Upper lobe of left lung (tissue), 6 donors: ENCODE measurements around the gene DENND2D. TPM values are rescaled to one million over a fixed set of nuclear protein-coding genes. Genes with fewer than 3 reads are reported as not detected.
A peak's percentile ranks its signal among the peaks of the same experiment; 100 is the strongest.

Experiments used
- ATAC-seq, 2 donors: fragments of 200-7000 bp; cut with Tn5 transposase; one replicate each; pipeline ENCODE4 v1.9.1; 2022; ENCODE audit warnings: mild to moderate bottlenecking in 2 of 2, moderate library complexity in 2 of 2; ENCODE audit not compliant: low FRiP score in 2 of 2
- DNase-seq, 2 donors: peaks; one replicate each; pipeline ENCODE4 v3.0.0-alpha.2; 2019 to 2020
- H3K27ac ChIP-seq, 4 donors: fragments of 200-600 bp; sonication (generic); one replicate each; pipeline ENCODE4 v1.5.1; 2016 to 2019
- H3K27me3 ChIP-seq, 4 donors: fragments of 200-600 bp; sonication (generic); one replicate each; pipeline ENCODE4 v1.5.1; 2017 to 2019
- H3K36me3 ChIP-seq, 4 donors: fragments of 200-600 bp; sonication (generic); one replicate each; pipeline ENCODE4 v1.5.1; 2016 to 2019
- H3K4me1 ChIP-seq, 4 donors: fragments of 200-600 bp; sonication (generic); one replicate each; pipeline ENCODE4 v1.5.1; 2018 to 2019
- H3K4me3 ChIP-seq, 4 donors: fragments of 200-600 bp; sonication (generic); one replicate each; pipeline ENCODE4 v1.5.1; 2017 to 2019; ENCODE audit warnings: mild to moderate bottlenecking in 2 of 4, moderate library complexity in 1 of 4
- H3K9me3 ChIP-seq, 4 donors: fragments of 200-600 bp; sonication (generic); one replicate each; pipeline ENCODE4 v1.5.1; 2018 to 2019
- CTCF ChIP-seq, 6 experiments: fragments of 450-650 bp in 4 of 6; fragments of 200-600 bp in 2 of 6; sonication (generic) in 2 of 6; IDR thresholded peaks; one replicate each; pipeline ENCODE4 v1.5.1; 2016 to 2019; ENCODE audit warnings: antibody characterized with exemption in 6 of 6
- EP300 ChIP-seq, 4 donors: sonication (generic); formaldehyde crosslinking; IDR thresholded peaks; one replicate each; pipeline ENCODE4 v1.5.1; 2017; ENCODE audit warnings: antibody characterized with exemption in 4 of 4, control low read depth in 2 of 4
- POLR2A ChIP-seq, 4 donors: fragments of 450-650 bp; IDR thresholded peaks; one replicate each; pipeline ENCODE4 v1.5.1; 2016 to 2017; ENCODE audit warnings: antibody characterized with exemption in 4 of 4, mild to moderate bottlenecking in 2 of 4
- POLR2AphosphoS5 ChIP-seq, 2 donors: sonication (generic); formaldehyde crosslinking; IDR thresholded peaks; one replicate each; pipeline ENCODE4 v1.5.1; 2017; ENCODE audit warnings: antibody characterized with exemption in 2 of 2
- WGBS, 2 donors: methylation state at CpG; one replicate each; pipeline ENCODE4 v1.1.5; 2017 to 2018; 5-methylcytosine and 5-hydroxymethylcytosine counted together
- total RNA-seq, 6 donors: library from RNA; depleted of rRNA in 4 of 6; stranded (reverse); fragments of >200 nt in 4 of 6; gene quantifications; one replicate each; pipeline versions ENCODE4 v1.1.0 to v1.2.1, GENCODE V29; 2016 to 2021
- donor health status: DM: no; HTN: no; CAD: no; lungs with moderate emphysema.
- donor health status: DM: no; HTN: yes; CAD: no; lungs with severe emphysema.

The DENND2D gene
- total RNA-seq, 6 donors from 2014 or later, result 44.4 to 154 (median 64.8) TPM

GRCh38 chr1:111214884-111215283 is 14.4 kb upstream of the DENND2D start:
- Histone ChIP-seq H3K9me3 (no peaks in the 10 kb centered on the region), H3K27ac (no peak overlapping the region), H3K4me1 (peaks cover 7 to 21% (median 19%) of the 10 kb centered on the region in 4 donors), H3K4me3 (no peak overlapping the region), H3K36me3 (no peaks in the 10 kb centered on the region), H3K27me3 (no peaks in the 10 kb centered on the region)
- WGBS, 2 donors, result 74 to 93% methylated on average over 7 of the region's 7 CpGs
- TF ChIP-seq POLR2AphosphoS5 (IDR thresholded peaks at IDR 0.05) (no peak), EP300 (IDR thresholded peaks at IDR 0.05) (no peak), CTCF (IDR thresholded peaks at IDR 0.05) (no peak), POLR2A (IDR thresholded peaks at IDR 0.05) (no peak)
- no peak for DNase-seq
- no peak for ATAC-seq

- Histone ChIP-seq H3K4me3 (no peak overlapping the region), H3K36me3 (no peaks in the 10 kb centered on the region)
- TF ChIP-seq CTCF (IDR thresholded peaks at IDR 0.05), result no peak
- no peak for TF ChIP-seq POLR2A (IDR thresholded peaks at IDR 0.05)
- no peak for TF ChIP-seq POLR2AphosphoS5 (IDR thresholded peaks at IDR 0.05)
- no peak for TF ChIP-seq EP300 (IDR thresholded peaks at IDR 0.05)
Observed at GRCh38 chr1:111214074-111214801, 13.8 kb upstream of the DENND2D start.

GRCh38 chr1:111213412-111213811 is 13.0 kb upstream of the DENND2D start:
- ATAC-seq (no peak), DNase-seq (no peak)
- TF ChIP-seq POLR2AphosphoS5 (IDR thresholded peaks at IDR 0.05) (peak in 1 of 2 donors; percentile 21), CTCF (IDR thresholded peaks at IDR 0.05) (no peak), EP300 (IDR thresholded peaks at IDR 0.05) (no peak)
- H3K9me3 ChIP-seq, result no peaks in the 10 kb centered on the region
- H3K4me1 ChIP-seq, result peaks cover 4 to 21% (median 18%) of the 10 kb centered on the region in 4 donors
- no peaks in the 10 kb centered on the region for H3K36me3 ChIP-seq
- WGBS, 2 donors, result 55 to 68% methylated on average over 6 of the region's 6 CpGs
- H3K27ac ChIP-seq, result no peak overlapping the region
- H3K4me3 ChIP-seq, result no peak overlapping the region
- no peaks in the 10 kb centered on the region for H3K27me3 ChIP-seq

More at GRCh38 chr1:111214074-111214801, 13.8 kb upstream of the DENND2D start:
- Histone ChIP-seq H3K4me1 (peaks cover 4 to 21% (median 18%) of the 10 kb centered on the region in 4 donors), H3K27me3 (no peaks in the 10 kb centered on the region), H3K9me3 (no peaks in the 10 kb centered on the region), H3K27ac (no peak overlapping the region)
- DNase-seq (no peak), ATAC-seq (no peak)
- 75 to 80% methylated on average over 6 of the region's 6 CpGs for WGBS, 2 donors

- DNase-seq (no peak), ATAC-seq (no peak)
- H3K27me3 ChIP-seq, result no peaks in the 10 kb centered on the region
- H3K4me3 ChIP-seq, result no peak overlapping the region
- H3K4me1 ChIP-seq, result peaks cover 4 to 21% (median 18%) of the 10 kb centered on the region in 4 donors
- no peaks in the 10 kb centered on the region for H3K9me3 ChIP-seq
- WGBS, 2 donors, result 74 to 78% methylated on average over 5 of the region's 5 CpGs
- no peaks in the 10 kb centered on the region for H3K36me3 ChIP-seq
- TF ChIP-seq POLR2A (IDR thresholded peaks at IDR 0.05), result no peak
- TF ChIP-seq POLR2AphosphoS5 (IDR thresholded peaks at IDR 0.05), result no peak
- no peak for TF ChIP-seq CTCF (IDR thresholded peaks at IDR 0.05)
- TF ChIP-seq EP300 (IDR thresholded peaks at IDR 0.05), result no peak
- H3K27ac ChIP-seq, result no peak overlapping the region
Observed at GRCh38 chr1:111212634-111213335, 12.3 kb upstream of the DENND2D start.
